Activated CD4-positive, alpha-beta T cell treated with anti-CD3 and anti-CD28 coated beads, Interleukin-2, amount 50 U/mL, for 16 hours (primary cell): ENCODE results near the gene CACNA1I.

Experiments used
- DNase-seq: peaks from one replicate; pipeline ENCODE4 v3.0.0-alpha.2; 2020

CACNA1I gene

DNA sequence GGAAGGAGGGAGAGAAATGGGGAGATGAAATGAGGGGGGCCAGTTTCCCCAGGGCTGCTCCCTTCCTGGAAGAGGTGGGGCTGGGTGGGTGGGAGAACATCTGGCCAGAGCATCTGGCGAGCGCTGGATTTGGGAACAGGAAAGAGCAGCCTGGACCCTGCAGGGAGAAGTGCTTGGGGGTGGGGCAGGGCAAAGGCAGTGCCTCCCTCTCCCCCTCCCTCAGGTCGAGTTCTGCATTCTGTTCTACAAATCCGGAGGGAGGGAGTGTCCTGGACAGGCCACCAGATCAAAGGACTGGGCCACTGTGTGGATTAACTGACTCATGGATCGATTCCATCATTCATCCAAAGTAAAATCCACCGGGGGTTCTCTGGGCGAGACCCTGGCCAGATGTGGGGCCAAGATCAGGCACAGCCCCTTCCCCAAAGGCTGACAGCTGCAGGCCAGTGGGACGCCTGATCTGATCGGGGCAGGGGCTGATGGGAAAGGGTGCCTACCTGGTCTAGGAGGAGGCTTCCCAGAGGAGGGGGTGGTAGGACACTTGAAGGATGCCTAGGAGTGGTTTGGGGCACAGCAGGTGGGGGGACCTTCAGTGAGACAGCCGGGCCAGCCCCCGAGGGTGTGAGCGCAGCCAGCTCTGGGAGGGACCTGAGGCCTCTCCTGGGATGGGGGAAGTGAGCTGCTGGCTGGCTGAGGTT lies 57.5 kb downstream of the CACNA1I start:
- DNase-seq = no peak

DNA sequence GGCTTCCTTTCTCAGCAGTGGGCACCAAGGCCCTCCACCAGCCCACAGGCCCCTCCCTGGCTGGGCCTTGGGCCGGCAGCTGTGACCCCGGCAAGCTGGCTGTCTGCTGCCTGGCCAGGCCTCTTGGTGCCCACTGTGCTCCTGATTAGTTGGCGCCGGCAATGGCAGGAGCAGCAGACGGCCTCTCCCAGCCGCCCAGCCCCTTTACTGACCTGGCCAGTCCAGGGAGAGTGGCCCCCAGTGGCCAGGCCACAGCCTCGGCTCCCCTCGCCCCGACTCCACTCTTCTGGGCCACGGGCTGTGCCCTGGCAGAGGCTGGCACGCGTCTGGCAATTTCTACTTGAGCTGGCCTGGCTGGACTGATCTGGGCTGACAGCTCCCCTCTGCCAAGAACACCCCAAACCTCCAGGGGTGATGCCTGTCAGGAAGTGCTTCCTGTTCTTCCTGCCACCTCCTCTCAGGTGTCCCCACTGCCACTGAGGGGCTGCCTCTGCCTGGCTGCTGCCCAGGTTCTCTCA lies 58.1 kb downstream of the CACNA1I start:
- no peak for DNase-seq

DNA sequence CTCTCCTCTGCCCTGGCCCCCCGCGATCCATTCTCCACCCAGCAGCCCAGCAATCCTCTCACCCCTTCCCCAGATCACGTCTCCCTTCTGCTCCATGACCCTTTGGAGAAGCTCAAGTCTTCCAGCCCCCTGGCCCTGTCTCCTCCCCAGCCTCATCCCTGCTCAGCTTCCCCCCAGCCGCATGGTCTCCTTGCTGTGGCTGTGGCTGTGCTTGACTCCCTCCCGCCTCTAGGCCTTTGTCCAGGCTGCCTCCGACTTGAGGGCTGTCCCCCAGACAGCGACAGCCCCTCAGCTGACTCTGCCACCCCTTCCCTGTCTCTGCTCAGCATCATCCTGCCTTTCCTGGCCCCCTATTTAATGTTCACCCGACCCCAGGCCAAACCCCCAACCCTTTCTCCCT lies 59.3 kb downstream of the CACNA1I start:
- no peak for DNase-seq

GRCh38 chr22:39630721-39631120 lies 60.2 kb downstream of the CACNA1I start:
- DNase-seq = no peak

GRCh38 chr22:39631381-39632286 lies 61.1 kb downstream of the CACNA1I start:
- DNase-seq = no peak

- DNase-seq = peak; percentile 46
These were observed 64.2 kb downstream of the CACNA1I start for GRCh38 chr22:39634530-39635405.

DNA sequence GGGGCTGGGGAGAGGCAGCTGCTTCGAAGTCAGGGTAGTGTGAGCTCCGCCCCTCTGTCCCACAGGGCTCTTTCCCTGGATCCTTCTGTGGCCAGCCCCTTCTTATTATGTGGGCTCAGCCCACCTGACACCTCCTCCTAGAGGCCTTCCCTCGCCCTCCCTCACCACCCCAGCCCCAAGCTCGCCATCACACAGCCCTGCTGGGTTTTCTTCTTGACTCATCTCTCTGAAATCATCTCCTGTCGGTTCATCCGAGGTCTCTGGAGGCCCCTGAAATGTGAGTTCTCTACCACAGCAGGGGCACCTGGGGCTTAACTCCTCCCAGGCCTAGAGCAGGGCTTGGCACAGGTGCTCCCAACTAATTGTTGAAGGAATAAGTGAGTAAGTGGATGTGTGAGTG lies 65.2 kb downstream of the CACNA1I start:
- no peak for DNase-seq

DNA sequence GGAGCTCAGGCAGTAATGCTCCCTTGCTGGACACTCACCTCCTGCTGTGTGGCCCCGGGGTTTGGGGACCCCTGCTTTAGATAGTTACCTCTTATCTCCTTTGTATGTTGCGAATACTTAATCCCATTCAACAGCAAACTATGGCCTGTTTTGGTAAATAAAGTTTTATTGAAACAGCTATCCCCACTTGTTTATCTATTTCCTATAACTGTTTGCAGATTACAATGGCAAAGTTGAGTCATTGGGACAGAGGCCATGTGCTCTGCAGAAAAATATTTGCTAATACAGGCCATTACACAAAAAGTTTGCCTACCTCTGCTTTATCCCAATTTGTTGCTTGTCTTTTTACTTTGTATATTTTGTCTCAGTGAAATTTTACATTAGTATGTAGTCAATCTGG lies 68.4 kb downstream of the CACNA1I start:
- no peak for DNase-seq

DNA sequence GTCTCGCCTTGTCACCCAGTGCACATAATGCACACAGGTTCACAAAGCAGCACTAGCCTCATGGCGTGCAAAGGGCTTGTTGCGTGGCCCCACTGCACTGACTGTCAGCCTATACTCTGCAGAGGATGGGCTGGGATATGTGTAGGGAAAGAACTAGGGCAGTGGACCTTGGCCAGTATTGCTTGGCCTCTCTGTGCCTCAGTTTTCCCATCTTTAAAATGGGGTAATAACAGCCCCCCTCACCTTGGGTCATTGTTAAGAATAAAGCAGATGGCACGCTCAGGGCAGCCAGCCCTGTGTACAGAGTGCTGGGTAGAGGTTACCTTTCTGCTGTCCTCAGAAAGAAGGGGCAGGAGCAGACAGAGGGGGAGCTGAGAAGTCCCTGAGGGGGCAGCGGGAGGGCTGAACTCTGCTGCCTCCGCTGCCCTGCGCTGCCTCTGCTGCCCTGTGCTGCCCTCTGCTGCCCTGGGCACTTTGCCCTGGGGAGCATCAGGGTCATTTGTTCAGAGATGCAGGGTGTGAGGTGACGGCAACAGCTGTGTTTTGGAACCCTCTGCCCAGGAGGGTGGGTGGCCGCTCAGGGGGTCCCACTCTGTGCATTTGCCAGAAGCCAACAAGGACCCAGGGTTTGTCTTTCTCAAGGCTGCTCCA lies 71.2 kb downstream of the CACNA1I start:
- no peak for DNase-seq

- no peak for DNase-seq
These were observed 72.9 kb downstream of the CACNA1I start for GRCh38 chr22:39643311-39644083.

- DNase-seq = no peak
These were observed 75.0 kb downstream of the CACNA1I start for GRCh38 chr22:39645532-39645931.

GRCh38 chr22:39646398-39647063 lies 76.0 kb downstream of the CACNA1I start:
- DNase-seq = no peak

GRCh38 chr22:39647836-39648629 lies 77.5 kb downstream of the CACNA1I start:
- DNase-seq = no peak

- DNase-seq = no peak
These were observed 78.0 kb downstream of the CACNA1I start for GRCh38 chr22:39648630-39648950.

DNA sequence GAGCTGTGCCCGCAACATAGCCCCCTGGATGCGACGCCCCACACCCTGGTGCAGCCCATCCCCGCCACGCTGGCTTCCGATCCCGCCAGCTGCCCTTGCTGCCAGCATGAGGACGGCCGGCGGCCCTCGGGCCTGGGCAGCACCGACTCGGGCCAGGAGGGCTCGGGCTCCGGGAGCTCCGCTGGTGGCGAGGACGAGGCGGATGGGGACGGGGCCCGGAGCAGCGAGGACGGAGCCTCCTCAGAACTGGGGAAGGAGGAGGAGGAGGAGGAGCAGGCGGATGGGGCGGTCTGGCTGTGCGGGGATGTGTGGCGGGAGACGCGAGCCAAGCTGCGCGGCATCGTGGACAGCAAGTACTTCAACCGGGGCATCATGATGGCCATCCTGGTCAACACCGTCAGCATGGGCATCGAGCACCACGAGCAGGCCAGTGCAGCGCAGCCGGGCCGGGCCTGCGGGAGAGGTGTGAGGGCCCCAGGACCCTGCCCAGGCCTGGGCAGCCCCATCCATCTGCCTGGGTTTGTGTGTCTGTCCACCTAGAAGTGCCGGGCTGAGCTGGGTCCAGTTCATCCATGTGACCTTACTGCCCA lies 79.0 kb downstream of the CACNA1I start:
- DNase-seq = no peak

- no peak for DNase-seq
These were observed 80.8 kb downstream of the CACNA1I start for GRCh38 chr22:39651053-39651996.

GRCh38 chr22:39652990-39653786 lies 82.6 kb downstream of the CACNA1I start:
- DNase-seq = no peak

GRCh38 chr22:39653787-39654077 lies 83.2 kb downstream of the CACNA1I start:
- no peak for DNase-seq
